ENCODE measurements around the gene B4GALT3.

GRCh38 chr1:161209790-161210409 is 32.6 kb upstream of the B4GALT3 start:
- TF ChIP-seq POLR2AphosphoS5 (IDR thresholded peaks at IDR 0.05) (peak in 1 of 3 donors; percentile 8), POLR2A (IDR thresholded peaks at IDR 0.05) (no peak), CTCF (IDR thresholded peaks at IDR 0.05) (peak; percentile 54 to 88 (median 85))
